Right atrium auricular region (tissue), 2 donors: ENCODE data around the gene IL24. TPM values are rescaled to one million over a fixed set of nuclear protein-coding genes. Genes with fewer than 3 reads are reported as not detected.

Source experiments
- DNase-seq: peaks from one replicate; pipeline ENCODE4 v3.0.0-alpha.2; 2019; ENCODE audit warnings: low spot score
- H3K27ac ChIP-seq, 2 donors: fragments of 200-600 bp; sonication (generic); 1 replicate in 1 of 2; 2 replicates in 1 of 2; pipeline ENCODE4 v1.5.1; 2016 to 2019
- H3K27me3 ChIP-seq, 2 donors: fragments of 200-600 bp; sonication (generic); one replicate each; pipeline versions ENCODE4 v1.5.1 to v1.6.0; 2017 to 2019
- H3K36me3 ChIP-seq: fragments of 200-600 bp; sonication (generic); one replicate; pipeline ENCODE4 v1.5.1; 2016
- H3K4me1 ChIP-seq, 2 donors: fragments of 200-600 bp; sonication (generic); one replicate each; pipeline versions ENCODE4 v1.5.1 to v1.6.0; 2017 to 2019
- H3K4me3 ChIP-seq, 2 donors: fragments of 200-600 bp; sonication (generic); 1 replicate in 1 of 2; 2 replicates in 1 of 2; pipeline ENCODE4 v1.5.1; 2017 to 2019; ENCODE audit warnings: mild to moderate bottlenecking in 1 of 2, moderate library complexity in 1 of 2
- H3K9me3 ChIP-seq, 2 donors: fragments of 200-600 bp; sonication (generic); one replicate each; pipeline ENCODE4 v1.5.1; 2019
- CTCF ChIP-seq, 2 donors: fragments of 200-600 bp; sonication (generic); IDR thresholded peaks; one replicate each; pipeline ENCODE4 v1.5.1; 2019; ENCODE audit warnings: antibody characterized with exemption in 2 of 2
- total RNA-seq, 2 donors: library from RNA; depleted of rRNA; stranded (reverse); fragments of >200 nt; gene quantifications; one replicate each; pipeline ENCODE4 v1.1.0, GENCODE V29; 2016

Gene IL24
- total RNA-seq, 2 donors from 2014 or later: 1.1 TPM; not detected in 1

- H3K4me1 ChIP-seq: no peaks in the 10 kb centered on the region
- peak; percentile 43 for DNase-seq
- no peaks in the 10 kb centered on the region for H3K36me3 ChIP-seq
- H3K27me3 ChIP-seq: no peaks in the 10 kb centered on the region
- H3K4me3 ChIP-seq: no peak overlapping the region
- H3K27ac ChIP-seq: no peak overlapping the region
- H3K9me3 ChIP-seq: no peaks in the 10 kb centered on the region
- TF ChIP-seq CTCF (IDR thresholded peaks at IDR 0.05): no peak
Measured at GRCh38 chr1:206900149-206900548, 2.9 kb downstream of the IL24 start.

DNA sequence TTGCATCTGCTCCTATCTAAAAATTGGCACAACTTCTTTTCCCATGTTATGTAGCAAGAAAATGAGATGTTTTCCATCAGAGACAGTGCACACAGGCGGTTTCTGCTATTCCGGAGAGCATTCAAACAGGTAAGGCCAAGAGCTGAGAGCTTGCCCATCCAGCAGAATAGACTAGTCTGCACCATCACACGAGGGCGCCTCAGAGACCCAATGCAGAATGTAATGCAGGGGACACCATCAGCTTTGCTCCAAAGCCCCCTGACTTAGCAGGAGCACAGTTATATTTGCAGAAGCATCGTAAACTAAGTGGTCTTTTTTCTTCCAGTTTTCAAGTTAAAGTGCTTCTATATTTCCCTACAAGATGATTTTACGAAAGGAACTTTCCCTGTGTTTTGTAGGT, 4.7 kb downstream of the IL24 start:
- no peak for TF ChIP-seq CTCF (IDR thresholded peaks at IDR 0.05)
- no peak overlapping the region for H3K27ac ChIP-seq
- H3K9me3 ChIP-seq: no peaks in the 10 kb centered on the region
- no peak for DNase-seq
- H3K4me3 ChIP-seq: no peak overlapping the region
- H3K36me3 ChIP-seq: no peaks in the 10 kb centered on the region
- no peaks in the 10 kb centered on the region for H3K27me3 ChIP-seq
- H3K4me1 ChIP-seq: no peaks in the 10 kb centered on the region

GRCh38 chr1:206902702-206903101, 5.5 kb downstream of the IL24 start:
- H3K27ac ChIP-seq: no peak overlapping the region

GRCh38 chr1:206903687-206904086, 6.4 kb downstream of the IL24 start:
- no peak for DNase-seq
- TF ChIP-seq CTCF (IDR thresholded peaks at IDR 0.05): no peak
- Histone ChIP-seq H3K27me3 (no peaks in the 10 kb centered on the region), H3K9me3 (no peaks in the 10 kb centered on the region), H3K4me1 (no peaks in the 10 kb centered on the region), H3K4me3 (no peak overlapping the region), H3K36me3 (no peaks in the 10 kb centered on the region), H3K27ac (peak overlapping the region in 1 of 2 donors; percentile 62)

More at GRCh38 chr1:206902702-206903101, 5.5 kb downstream of the IL24 start:
- Histone ChIP-seq H3K27me3 (no peaks in the 10 kb centered on the region), H3K9me3 (no peaks in the 10 kb centered on the region), H3K4me1 (no peaks in the 10 kb centered on the region), H3K36me3 (no peaks in the 10 kb centered on the region), H3K4me3 (no peak overlapping the region)
- DNase-seq: no peak
- TF ChIP-seq CTCF (IDR thresholded peaks at IDR 0.05): no peak

- no peak for TF ChIP-seq CTCF (IDR thresholded peaks at IDR 0.05)
- peaks cover 0 to 7% of the 10 kb centered on the region in 2 donors for H3K4me1 ChIP-seq
- no peaks in the 10 kb centered on the region for H3K36me3 ChIP-seq
- no peaks in the 10 kb centered on the region for H3K27me3 ChIP-seq
- no peaks in the 10 kb centered on the region for H3K9me3 ChIP-seq
- no peak overlapping the region for H3K4me3 ChIP-seq
- no peak for DNase-seq
- H3K27ac ChIP-seq: peak overlapping the region in 1 of 2 donors; percentile 62
Measured at GRCh38 chr1:206904423-206905142, 7.3 kb downstream of the IL24 start.
